Measurements from ENCODE around the gene RAD51C. TPM values are rescaled to one million over a fixed set of nuclear protein-coding genes. Genes with fewer than 3 reads are reported as not detected.
"Not testable (repeated sequence)": the region's sequence is repeated elsewhere in the genome, so short reads cannot be mapped to it uniquely, and the experiment has no call there.

The RAD51C gene
- 14.2 and 15.8 TPM in 2 replicates for total RNA-seq

GRCh38 chr17:58692239-58693055 is at the start of gene RAD51C:
Gene RAD51C (plus strand): TSS chr17:58692602. CDS start chr17:58692644, 42 bp downstream.
- peak; percentile 48 to 84 for DNase-seq (ENCODE audit: low read depth in 2 of 2)

GRCh38 chr17:58643147-58643546 is 49.3 kb upstream of the RAD51C start:
- DNase-seq (ENCODE audit: low read depth in 2 of 2): no peak

GRCh38 chr17:58648236-58648635 is 44.2 kb upstream of the RAD51C start:
- DNase-seq (ENCODE audit: low read depth in 2 of 2): no peak

- not testable (repeated sequence) for DNase-seq (ENCODE audit: low read depth in 2 of 2)
Observed at GRCh38 chr17:58657962-58658803, 34.2 kb upstream of the RAD51C start.

GRCh38 chr17:58658804-58659713 is 33.3 kb upstream of the RAD51C start:
- peak; percentile 89 to 91 for DNase-seq (ENCODE audit: low read depth in 2 of 2)

- DNase-seq (ENCODE audit: low read depth in 2 of 2): not testable (repeated sequence)
Observed at GRCh38 chr17:58659714-58660084, 32.7 kb upstream of the RAD51C start.

GRCh38 chr17:58660621-58661020 is 31.8 kb upstream of the RAD51C start:
- DNase-seq (ENCODE audit: low read depth in 2 of 2): no peak

- DNase-seq (ENCODE audit: low read depth in 2 of 2): no peak
Observed at GRCh38 chr17:58661499-58661898, 30.9 kb upstream of the RAD51C start.

- no peak for DNase-seq (ENCODE audit: low read depth in 2 of 2)
Observed at GRCh38 chr17:58664302-58664701, 28.1 kb upstream of the RAD51C start.

GRCh38 chr17:58665946-58666857 is 26.2 kb upstream of the RAD51C start:
- DNase-seq (ENCODE audit: low read depth in 2 of 2): no peak

- DNase-seq (ENCODE audit: low read depth in 2 of 2): peak; percentile 42 to 71
Observed at GRCh38 chr17:58666858-58667267, 25.5 kb upstream of the RAD51C start.

GRCh38 chr17:58667934-58668597 is 24.3 kb upstream of the RAD51C start:
- DNase-seq (ENCODE audit: low read depth in 2 of 2): no peak

GRCh38 chr17:58668598-58668935 is 23.8 kb upstream of the RAD51C start:
- no peak for DNase-seq (ENCODE audit: low read depth in 2 of 2)

- DNase-seq (ENCODE audit: low read depth in 2 of 2): no peak
Observed at GRCh38 chr17:58669853-58670252, 22.5 kb upstream of the RAD51C start.

GRCh38 chr17:58671969-58672368 is 20.4 kb upstream of the RAD51C start:
- no peak for DNase-seq (ENCODE audit: low read depth in 2 of 2)

- DNase-seq (ENCODE audit: low read depth in 2 of 2): no peak
Observed at GRCh38 chr17:58677194-58677880, 15.1 kb upstream of the RAD51C start.

GRCh38 chr17:58678287-58678686 is 14.1 kb upstream of the RAD51C start:
- not testable (repeated sequence) for DNase-seq (ENCODE audit: low read depth in 2 of 2)

- no peak for DNase-seq (ENCODE audit: low read depth in 2 of 2)
Observed at GRCh38 chr17:58679263-58680037, 13.0 kb upstream of the RAD51C start.

GRCh38 chr17:58680038-58680369 is 12.4 kb upstream of the RAD51C start:
- no peak for DNase-seq (ENCODE audit: low read depth in 2 of 2)
